Vagina (tissue), 2 donors: Measurements from ENCODE around the gene COL26A1. TPM values are rescaled to one million over a fixed set of nuclear protein-coding genes. Genes with fewer than 3 reads are reported as not detected.
"Not testable (repeated sequence)": the region's sequence is repeated elsewhere in the genome, so short reads cannot be mapped to it uniquely, and the experiment has no call there.

ENCODE experiments used
- DNase-seq, 2 donors: peaks; one replicate each; pipeline ENCODE4 v3.0.0-alpha.2; 2017; ENCODE audit errors: extremely low spot score in 2 of 2
- H3K27ac ChIP-seq: fragments of 200-600 bp; sonication (generic); one replicate; pipeline ENCODE4 v1.5.1; 2019
- H3K27me3 ChIP-seq: fragments of 200-600 bp; sonication (generic); one replicate; pipeline ENCODE4 v1.5.1; 2019
- H3K36me3 ChIP-seq, 2 donors: fragments of 200-600 bp; sonication (generic); one replicate each; pipeline ENCODE4 v1.5.1; 2017 to 2019
- H3K4me1 ChIP-seq: fragments of 200-600 bp; sonication (generic); one replicate; pipeline ENCODE4 v1.5.1; 2019
- H3K4me3 ChIP-seq, 2 donors: fragments of 200-600 bp; sonication (generic); 1 replicate in 1 of 2; 2 replicates in 1 of 2; pipeline ENCODE4 v1.5.1; 2016 to 2019
- H3K9me3 ChIP-seq: fragments of 200-600 bp; sonication (generic); one replicate; pipeline ENCODE4 v1.5.1; 2019
- CTCF ChIP-seq, 3 experiments: fragments of 450-650 bp in 2 of 3; fragments of 200-600 bp in 1 of 3; sonication (generic) in 1 of 3; IDR thresholded peaks; one replicate each; pipeline ENCODE4 v1.5.1; 2017 to 2019; ENCODE audit warnings: antibody characterized with exemption in 3 of 3, mild to moderate bottlenecking in 2 of 3, moderate library complexity in 2 of 3
- POLR2A ChIP-seq, 2 donors: fragments of 450-650 bp; IDR thresholded peaks; one replicate each; pipeline ENCODE4 v1.6.1; 2017; ENCODE audit warnings: antibody characterized with exemption in 2 of 2, mild to moderate bottlenecking in 2 of 2, moderate library complexity in 2 of 2
- POLR2AphosphoS5 ChIP-seq, 2 donors: sonication (generic); formaldehyde crosslinking; IDR thresholded peaks; one replicate each; pipeline ENCODE4 v1.9.0; 2017; ENCODE audit warnings: antibody characterized with exemption in 2 of 2, mild to moderate bottlenecking in 2 of 2, low read depth in 1 of 2; ENCODE audit not compliant: insufficient read depth in 1 of 2
- intact Hi-C: fragments of 100-400 bp; cut with DNase I; formaldehyde crosslinking; loops from one replicate; pipeline ENCODE4 v1.15.1; 2023
- total RNA-seq: library from RNA; depleted of rRNA; stranded (reverse); fragments of >200 nt; gene quantifications from one replicate; pipeline ENCODE4 v1.2.3, GENCODE V29; 2016

COL26A1 gene
- total RNA-seq, 1 donor from 2014 or later = not detected

- Histone ChIP-seq H3K27ac (no peak overlapping the region), H3K27me3 (no peaks in the 10 kb centered on the region), H3K36me3 (no peaks in the 10 kb centered on the region), H3K4me3 (no peak overlapping the region), H3K9me3 (no peaks in the 10 kb centered on the region), H3K4me1 (no peaks in the 10 kb centered on the region)
- TF ChIP-seq POLR2A (IDR thresholded peaks at IDR 0.05) (no peak), CTCF (IDR thresholded peaks at IDR 0.05) (no peak), POLR2AphosphoS5 (IDR thresholded peaks at IDR 0.05; ENCODE audit: insufficient read depth in 1 of 2, low read depth in 1 of 2) (no peak)
- DNase-seq = no peak
- intact Hi-C loops = no loop called here
Observed at GRCh38 chr7:101470668-101471487, 108.2 kb downstream of the COL26A1 start.

- H3K4me1 ChIP-seq = no peaks in the 10 kb centered on the region
- H3K36me3 ChIP-seq = no peaks in the 10 kb centered on the region
- H3K27ac ChIP-seq = no peak overlapping the region
- no peaks in the 10 kb centered on the region for H3K27me3 ChIP-seq
- intact Hi-C loops = no loop called here
- no peak for DNase-seq
- peaks cover 6% of the 10 kb centered on the region for H3K9me3 ChIP-seq
- H3K4me3 ChIP-seq = no peak overlapping the region
- TF ChIP-seq POLR2A (IDR thresholded peaks at IDR 0.05) = no peak
- no peak for TF ChIP-seq CTCF (IDR thresholded peaks at IDR 0.05)
- TF ChIP-seq POLR2AphosphoS5 (IDR thresholded peaks at IDR 0.05; ENCODE audit: insufficient read depth in 1 of 2, low read depth in 1 of 2) = no peak
Observed at GRCh38 chr7:101474178-101474577, 111.5 kb downstream of the COL26A1 start.

- H3K36me3 ChIP-seq, H3K27me3 ChIP-seq, H3K4me3 ChIP-seq, H3K27ac ChIP-seq, DNase-seq, intact Hi-C loops, H3K4me1 ChIP-seq: not testable (repeated sequence)
- peaks cover 13% of the 10 kb centered on the region for H3K9me3 ChIP-seq
Observed at GRCh38 chr7:101475691-101476090, 113.0 kb downstream of the COL26A1 start.

GRCh38 chr7:101479217-101479616 lies 116.5 kb downstream of the COL26A1 start:
- Histone ChIP-seq H3K9me3 (peaks cover 13% of the 10 kb centered on the region), H3K27me3 (no peaks in the 10 kb centered on the region), H3K4me3 (no peak overlapping the region), H3K27ac (no peak overlapping the region), H3K36me3 (no peaks in the 10 kb centered on the region), H3K4me1 (no peaks in the 10 kb centered on the region)
- TF ChIP-seq POLR2AphosphoS5 (IDR thresholded peaks at IDR 0.05; ENCODE audit: insufficient read depth in 1 of 2, low read depth in 1 of 2) (no peak), POLR2A (IDR thresholded peaks at IDR 0.05) (no peak), CTCF (IDR thresholded peaks at IDR 0.05) (no peak)
- intact Hi-C loops = no loop called here
- no peak for DNase-seq

- DNase-seq, H3K27me3 ChIP-seq, H3K4me1 ChIP-seq, H3K36me3 ChIP-seq, H3K27ac ChIP-seq, intact Hi-C loops, H3K9me3 ChIP-seq: not testable (repeated sequence)
- H3K4me3 ChIP-seq = peak overlapping the region in 1 of 2 donors; percentile 11
Observed at GRCh38 chr7:101486056-101486432, 123.4 kb downstream of the COL26A1 start.

- TF ChIP-seq POLR2A (IDR thresholded peaks at IDR 0.05) = no peak
- no peak for TF ChIP-seq CTCF (IDR thresholded peaks at IDR 0.05)
- TF ChIP-seq POLR2AphosphoS5 (IDR thresholded peaks at IDR 0.05; ENCODE audit: insufficient read depth in 1 of 2, low read depth in 1 of 2) = peak in 1 of 2 donors; percentile 51
- Histone ChIP-seq H3K27me3 (no peaks in the 10 kb centered on the region), H3K27ac (no peak overlapping the region), H3K4me3 (peak overlapping the region; percentile 2 to 11), H3K9me3 (no peaks in the 10 kb centered on the region), H3K4me1 (no peaks in the 10 kb centered on the region), H3K36me3 (no peaks in the 10 kb centered on the region)
- no peak for DNase-seq
- intact Hi-C loops = no loop called here
Observed at GRCh38 chr7:101486433-101487104, 123.9 kb downstream of the COL26A1 start.
